SK-N-SH (cell line): ENCODE measurements around the gene BMPR1B. TPM values are rescaled to one million over a fixed set of nuclear protein-coding genes. Genes with fewer than 3 reads are reported as not detected.

Experiments used
- CTCF ChIA-PET: fragments of 300-600, 350-600 bp; formaldehyde crosslinking; extraction: SDS; loops from one replicate; lab custom pipeline; 2021; lab: Yijun Ruan, JAX
- POLR2A ChIA-PET: fragments of 350-600 bp; sonication (Branson Sonifier 250); formaldehyde crosslinking; extraction: SDS; loops from one replicate; lab custom pipeline; 2020; ENCODE audit warnings: antibody characterized with exemption, inconsistent platforms; lab: Yijun Ruan, JAX
- DNase-seq: peaks from one replicate; pipeline ENCODE4 v3.0.0; 2012
- H2AFZ ChIP-seq: fragments of 200-600 bp; sonication (generic); 2 replicates; pipeline ENCODE4 v1.8.1; 2016; ENCODE audit warnings: antibody characterized with exemption, mild to moderate bottlenecking, low read depth
- H3F3A ChIP-seq: fragments of 200-600 bp; sonication (generic); replicated peaks from 2 replicates; pipeline ENCODE3; 2016; ENCODE audit warnings: antibody characterized with exemption, mild to moderate bottlenecking; ENCODE audit not compliant: insufficient read depth
- H3K27ac ChIP-seq, 2 experiments: fragments of 200-500 bp in 1 of 2; fragments of 200-600 bp in 1 of 2; sonication (Bioruptor generic) in 1 of 2; sonication (generic), shearing (Covaris generic) in 1 of 2; 2 replicates each; pipeline versions ENCODE4 v1.5.1 to v1.6.1; 2014 to 2016; ENCODE audit warnings: low read depth in 2 of 2, inconsistent platforms in 1 of 2, low read length in 1 of 2, mild to moderate bottlenecking in 1 of 2, mixed read lengths in 1 of 2
- H3K27me3 ChIP-seq: fragments of 200-600 bp; sonication (generic), shearing (Covaris generic); 2 replicates; pipeline ENCODE4 v1.6.1; 2016; ENCODE audit warnings: mixed run types; ENCODE audit not compliant: insufficient read depth
- H3K36me3 ChIP-seq, 2 experiments: fragments of 200-500 bp in 1 of 2; fragments of 200-600 bp in 1 of 2; sonication (Bioruptor generic) in 1 of 2; sonication (generic) in 1 of 2; replicated peaks in 1 of 2; 2 replicates each; pipeline versions ENCODE3 to v1.5.1; 2014 to 2016; ENCODE audit warnings: low read length in 1 of 2, mild to moderate bottlenecking in 1 of 2; ENCODE audit not compliant: insufficient read depth in 2 of 2, control insufficient read depth in 1 of 2
- H3K4me1 ChIP-seq, 2 experiments: fragments of 200-500 bp in 1 of 2; fragments of 200-600 bp in 1 of 2; sonication (Bioruptor generic) in 1 of 2; sonication (generic), shearing (Covaris generic) in 1 of 2; 2 replicates each; pipeline versions ENCODE4 v1.5.1 to v1.6.1; 2014 to 2016; ENCODE audit warnings: low read depth in 1 of 2, low read length in 1 of 2, mixed run types in 1 of 2; ENCODE audit not compliant: insufficient read depth in 2 of 2, control insufficient read depth in 1 of 2
- H3K4me2 ChIP-seq: fragments of 200-600 bp; sonication (generic), shearing (Covaris generic); 2 replicates; pipeline ENCODE4 v1.6.1; 2017; ENCODE audit warnings: mixed run types
- H3K4me3 ChIP-seq, 2 experiments: fragments of 200-500 bp in 1 of 2; fragments of 200-600 bp in 1 of 2; sonication (Bioruptor generic) in 1 of 2; sonication (generic), shearing (Covaris generic) in 1 of 2; 2 replicates each; pipeline versions ENCODE4 v1.5.1 to v1.8.1; 2014 to 2016; ENCODE audit warnings: low read depth in 2 of 2, inconsistent platforms in 1 of 2, low read length in 1 of 2, mild to moderate bottlenecking in 1 of 2, mixed read lengths in 1 of 2, moderate library complexity in 1 of 2
- H3K79me2 ChIP-seq: fragments of 200-600 bp; sonication (generic); 2 replicates; pipeline ENCODE4 v1.8.1; 2017; ENCODE audit warnings: mild to moderate bottlenecking; ENCODE audit not compliant: insufficient read depth
- H3K9ac ChIP-seq: fragments of 200-600 bp; sonication (generic); 2 replicates; pipeline ENCODE4 v1.6.1; 2017; ENCODE audit warnings: mixed run types
- H3K9me2 ChIP-seq: fragments of 200-600 bp; sonication (generic); 2 replicates; pipeline ENCODE4 v1.6.1; 2017; ENCODE audit warnings: mixed run types
- H3K9me3 ChIP-seq: fragments of 200-600 bp; sonication (generic); 2 replicates; pipeline ENCODE4 v1.6.1; 2017; ENCODE audit warnings: mixed run types, mild to moderate bottlenecking, moderate library complexity
- H4K20me1 ChIP-seq: fragments of 200-600 bp; sonication (generic); 2 replicates; pipeline ENCODE4 v1.6.1; 2017; ENCODE audit warnings: mild to moderate bottlenecking, mixed run types; ENCODE audit not compliant: insufficient read depth
- CHD2 ChIP-seq: fragments of 150-350 bp; IDR thresholded peaks from 2 replicates; pipeline ENCODE4 v1.6.1; 2018; ENCODE audit warnings: low read length; ENCODE audit not compliant: partially characterized antibody
- FOSL2 ChIP-seq: IDR thresholded peaks from 2 replicates; pipeline ENCODE4 v1.4.0; 2012; ENCODE audit warnings: low read depth, mild to moderate bottlenecking, moderate library complexity, borderline replicate concordance
- FOXJ3 ChIP-seq: sonication (generic); formaldehyde crosslinking; IDR thresholded peaks from 2 replicates; pipeline ENCODE4 v1.5.1; 2020; ENCODE audit warnings: mild to moderate bottlenecking, missing genetic modification reagents
- FOXM1 ChIP-seq: IDR thresholded peaks from 2 replicates; pipeline ENCODE4 v1.4.0; 2012; ENCODE audit warnings: low read depth, mild to moderate bottlenecking
- GABPA ChIP-seq: IDR thresholded peaks from 2 replicates; pipeline ENCODE4 v1.4.0; 2012; ENCODE audit warnings: low read depth, mild to moderate bottlenecking
- GATA2 ChIP-seq: sonication (generic); formaldehyde crosslinking; IDR thresholded peaks from 2 replicates; pipeline ENCODE4 v1.5.0; 2020; ENCODE audit warnings: mild to moderate bottlenecking, missing genetic modification reagents
- MEF2A ChIP-seq: IDR thresholded peaks from 2 replicates; pipeline ENCODE4 v1.4.0; 2012; ENCODE audit warnings: low read depth, borderline replicate concordance
- NFIC ChIP-seq: IDR thresholded peaks from 2 replicates; pipeline ENCODE4 v1.4.0; 2012; ENCODE audit warnings: borderline replicate concordance
- PBX3 ChIP-seq: IDR thresholded peaks from 2 replicates; pipeline ENCODE4; 2012
- RAD21 ChIP-seq: IDR thresholded peaks from 2 replicates; pipeline ENCODE4 v1.6.1; 2012; ENCODE audit warnings: mild to moderate bottlenecking, low read length
- RCOR1 ChIP-seq: fragments of 150-350 bp; IDR thresholded peaks from 2 replicates; pipeline ENCODE4 v1.6.1; 2017; ENCODE audit warnings: antibody characterized with exemption, low read length
- RFX5 ChIP-seq: IDR thresholded peaks from 2 replicates; pipeline ENCODE4 v1.6.1; 2012; ENCODE audit warnings: mild to moderate bottlenecking, improper control_type of control experiment, low read length
- SMC3 ChIP-seq: IDR thresholded peaks from 2 replicates; pipeline ENCODE4 v1.6.1; 2012; ENCODE audit warnings: low read depth, low read length, improper control_type of control experiment
- TAF1 ChIP-seq: IDR thresholded peaks from 2 replicates; pipeline ENCODE4 v1.6.1; 2012; ENCODE audit warnings: low read depth, mild to moderate bottlenecking, low read length, moderate library complexity, borderline replicate concordance
- TCF12 ChIP-seq: IDR thresholded peaks from 2 replicates; pipeline ENCODE4 v1.4.0; 2012
- TEAD4 ChIP-seq: IDR thresholded peaks from 2 replicates; pipeline ENCODE4 v1.4.0; 2012; ENCODE audit warnings: mild to moderate bottlenecking, borderline replicate concordance; ENCODE audit not compliant: insufficient read depth
- USF1 ChIP-seq: IDR thresholded peaks from 2 replicates; pipeline ENCODE4 v1.4.0; 2012; ENCODE audit warnings: low read depth, borderline replicate concordance
- USF2 ChIP-seq: fragments of 150-350 bp; IDR thresholded peaks from 2 replicates; pipeline ENCODE4 v1.6.1; 2017; ENCODE audit warnings: antibody characterized with exemption, low read length, low read depth, borderline replicate concordance
- WGBS: methylation state at CpG from one replicate; pipeline ENCODE4 v1.1.6; 2017; ENCODE audit warnings: low lambda C conversion rate; 5-methylcytosine and 5-hydroxymethylcytosine counted together
- polyA plus RNA-seq, 3 experiments: library from polyadenylated mRNA; depleted of rRNA; stranded (reverse); fragments of >200 nt; gene quantifications; 2 replicates each; pipeline ENCODE4 v1.2.3, GENCODE V29; 2012

BMPR1B gene
- polyA plus RNA-seq, 1 of the 3 experiments (the other 2 are of a cell fraction) = 0.16 TPM

- DNase-seq = no peak
These were observed 13.9 kb upstream of the BMPR1B start for GRCh38 chr4:94743838-94744237.

GRCh38 chr4:94744850-94745249, 12.9 kb upstream of the BMPR1B start:
- no peak overlapping the region for H3K4me3 ChIP-seq
- H3K9me2 ChIP-seq = no peaks in the 10 kb centered on the region
- H3K4me1 ChIP-seq = no peaks in the 10 kb centered on the region
- H3K27ac ChIP-seq = no peak overlapping the region
- H3K36me3 ChIP-seq = no peaks in the 10 kb centered on the region
- H3K9me3 ChIP-seq = no peaks in the 10 kb centered on the region
- no peaks in the 10 kb centered on the region for H4K20me1 ChIP-seq
- no peak overlapping the region for H3K4me2 ChIP-seq
- ChIA-PET POLR2A (no interaction called here), CTCF (no interaction called here)
- no peak for TF ChIP-seq TCF12
- no peak for TF ChIP-seq USF1
- TF ChIP-seq CHD2 = no peak
- TF ChIP-seq PBX3 = no peak
- no peak for TF ChIP-seq USF2
- no peak for TF ChIP-seq GATA2 (CRISPR knock-in tag)
- TF ChIP-seq FOSL2 = no peak
- TF ChIP-seq FOXM1 = no peak
- TF ChIP-seq GABPA = no peak
- no peak for TF ChIP-seq TEAD4
- no peak for TF ChIP-seq SMC3
- no peak for TF ChIP-seq RFX5
- no peak for TF ChIP-seq NFIC
- no peak for TF ChIP-seq FOXJ3 (CRISPR knock-in tag)
- DNase-seq = no peak
- no peak overlapping the region for H3K9ac ChIP-seq
- H3K79me2 ChIP-seq = no peaks in the 10 kb centered on the region
- H3K27me3 ChIP-seq = no peaks in the 10 kb centered on the region
- H3F3A ChIP-seq = no peaks in the 10 kb centered on the region
- no peak overlapping the region for H2AFZ ChIP-seq
- 94% methylated on average over 1 of the region's 1 CpG for WGBS

More at GRCh38 chr4:94743838-94744237, 13.9 kb upstream of the BMPR1B start:
- no peak overlapping the region for H3K9ac ChIP-seq
- H4K20me1 ChIP-seq = no peaks in the 10 kb centered on the region
- H3K36me3 ChIP-seq = no peaks in the 10 kb centered on the region
- H2AFZ ChIP-seq = no peak overlapping the region
- TF ChIP-seq GATA2 (CRISPR knock-in tag) (no peak), SMC3 (no peak), NFIC (no peak), RAD21 (no peak), PBX3 (no peak), MEF2A (no peak), RCOR1 (no peak), TAF1 (no peak)
- no peaks in the 10 kb centered on the region for H3K9me3 ChIP-seq
- WGBS = 80% methylated on average over 3 of the region's 3 CpGs
- H3K4me3 ChIP-seq = no peak overlapping the region
- H3K79me2 ChIP-seq = no peaks in the 10 kb centered on the region
- POLR2A ChIA-PET = no interaction called here
- H3K4me2 ChIP-seq = no peak overlapping the region
- CTCF ChIA-PET = no interaction called here
- H3F3A ChIP-seq = no peaks in the 10 kb centered on the region
- H3K4me1 ChIP-seq = no peaks in the 10 kb centered on the region
- no peak overlapping the region for H3K27ac ChIP-seq
- no peaks in the 10 kb centered on the region for H3K27me3 ChIP-seq
- no peaks in the 10 kb centered on the region for H3K9me2 ChIP-seq
